Measurements from ENCODE around the gene CCDC51. TPM values are rescaled to one million over a fixed set of nuclear protein-coding genes. Genes with fewer than 3 reads are reported as not detected.
"Not testable (repeated sequence)": the region's sequence is repeated elsewhere in the genome, so short reads cannot be mapped to it uniquely, and the experiment has no call there.

CCDC51 gene
- total and polyA plus RNA-seq, 9 of the 15 experiments (the other 6 are each of a cell fraction or from before 2014, with no cell fraction given): 6.5 to 18.6 (median 15.7) TPM

DNA sequence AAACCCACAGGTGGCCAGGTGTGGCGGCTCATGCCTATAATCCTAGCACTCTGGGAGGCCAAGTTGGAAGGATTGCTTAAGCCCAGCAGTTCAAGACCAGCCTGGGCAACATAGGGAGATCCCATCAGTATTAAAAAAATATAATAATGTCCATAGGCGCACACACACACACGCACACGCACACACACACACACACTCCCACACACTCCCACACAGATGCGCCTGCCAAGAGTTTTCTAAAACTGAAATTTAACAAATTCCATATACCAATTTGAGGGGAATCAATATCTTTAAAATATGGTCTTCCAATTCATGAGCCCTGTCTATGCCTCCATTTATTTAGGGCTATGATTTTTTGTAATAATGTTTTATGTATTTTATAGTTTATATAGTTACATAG is 47.0 kb upstream of the CCDC51 start:
- Histone ChIP-seq H3K36me3 (ENCODE audit: control insufficient read depth, insufficient read depth, low read length) (no peaks in the 10 kb centered on the region), H4K20me1 (replicated peaks; ENCODE audit: control insufficient read depth, insufficient read depth, low read length) (no peaks in the 10 kb centered on the region), H3K9me3 (replicated peaks; ENCODE audit: control insufficient read depth, insufficient read depth, low read depth, low read length) (no peaks in the 10 kb centered on the region), H3K4me2 (ENCODE audit: insufficient read depth, low read length) (no peak overlapping the region), H3K4me1 (replicated peaks in 1 of 2; ENCODE audit: control insufficient read depth in 2 of 2, insufficient read depth in 2 of 2, low read length in 2 of 2) (no peaks in the 10 kb centered on the region), H3K4me3 (no peak overlapping the region), H3K79me2 (ENCODE audit: control insufficient read depth, insufficient read depth, low read length) (no peaks in the 10 kb centered on the region), H3K9ac (ENCODE audit: insufficient read depth in 1 of 2, low read depth in 2 of 2, low read length in 2 of 2) (no peak overlapping the region), H2AFZ (ENCODE audit: low read depth, low read length) (no peak overlapping the region), H3K27me3 (ENCODE audit: control insufficient read depth in 2 of 2, insufficient read depth in 2 of 2, low read length in 2 of 2) (no peaks in the 10 kb centered on the region), H3K9me1 (ENCODE audit: control insufficient read depth, insufficient read depth, low read length) (no peaks in the 10 kb centered on the region), H3K27ac (ENCODE audit: extremely low read depth, low read depth, low read length) (no peak overlapping the region)
- ChIA-PET CTCF (ENCODE audit: low intra/inter-chr PET ratio) (no interaction called here), POLR2A (no interaction called here)
- FAIRE-seq (no peak), ATAC-seq (no peak), DNase-seq (ENCODE audit: extremely low read depth in 1 of 4, low spot score in 3 of 4) (no peak)
- BruUV-seq (replicated peaks): no TSS peak
- TF ChIP-seq EGR1 (conservative IDR thresholded peaks at IDR 0.05) (peak; percentile 58), SMAD2 (IDR thresholded peaks at IDR 0.05; ENCODE audit: low read depth, low read length) (no peak), ZNF79 (CRISPR knock-in tag; IDR thresholded peaks at IDR 0.05; ENCODE audit: low read depth) (no peak), PRPF4 (IDR thresholded peaks at IDR 0.05; ENCODE audit: insufficient read depth, low read depth, low read length, poor library complexity, severe bottlenecking) (no peak)
- TF ChIP-seq, protein P1, sequence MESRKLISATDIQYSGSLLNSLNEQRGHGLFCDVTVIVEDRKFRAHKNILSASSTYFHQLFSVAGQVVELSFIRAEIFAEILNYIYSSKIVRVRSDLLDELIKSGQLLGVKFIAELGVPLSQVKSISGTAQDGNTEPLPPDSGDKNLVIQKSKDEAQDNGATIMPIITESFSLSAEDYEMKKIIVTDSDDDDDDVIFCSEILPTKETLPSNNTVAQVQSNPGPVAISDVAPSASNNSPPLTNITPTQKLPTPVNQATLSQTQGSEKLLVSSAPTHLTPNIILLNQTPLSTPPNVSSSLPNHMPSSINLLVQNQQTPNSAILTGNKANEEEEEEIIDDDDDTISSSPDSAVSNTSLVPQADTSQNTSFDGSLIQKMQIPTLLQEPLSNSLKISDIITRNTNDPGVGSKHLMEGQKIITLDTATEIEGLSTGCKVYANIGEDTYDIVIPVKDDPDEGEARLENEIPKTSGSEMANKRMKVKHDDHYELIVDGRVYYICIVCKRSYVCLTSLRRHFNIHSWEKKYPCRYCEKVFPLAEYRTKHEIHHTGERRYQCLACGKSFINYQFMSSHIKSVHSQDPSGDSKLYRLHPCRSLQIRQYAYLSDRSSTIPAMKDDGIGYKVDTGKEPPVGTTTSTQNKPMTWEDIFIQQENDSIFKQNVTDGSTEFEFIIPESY (CRISPR knock-in tag; IDR thresholded peaks at IDR 0.05): peak; percentile 43; the same call in 1 of the 2 replicates
- intact Hi-C loops (cut with micrococcal nuclease): no loop called here
- in situ Hi-C loops (cut with MboI): no loop called here
- 54% methylated on average over 5 of the region's 5 CpGs for WGBS (ENCODE audit: insufficient coverage, low coverage, missing lambda C conversion rate)

DNA sequence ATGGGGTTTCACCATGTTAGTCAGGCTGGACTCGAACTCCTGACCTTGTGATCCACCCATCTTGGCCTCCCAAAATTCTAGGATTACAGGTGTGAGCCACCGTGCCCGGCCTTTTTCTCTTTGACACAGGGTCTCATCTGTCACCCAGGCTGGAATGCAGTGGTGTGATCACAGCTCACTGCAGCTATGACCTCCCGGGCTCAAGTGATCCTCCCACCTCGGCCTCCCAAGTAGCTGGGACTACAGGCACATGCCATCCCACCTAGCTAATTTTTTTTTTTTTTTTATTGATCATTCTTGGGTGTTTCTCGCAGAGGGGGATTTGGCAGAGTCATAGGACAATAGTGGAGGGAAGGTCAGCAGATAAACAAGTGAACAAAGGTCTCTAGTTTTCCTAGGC is 42.9 kb upstream of the CCDC51 start:
- H4K20me1 ChIP-seq (replicated peaks; ENCODE audit: control insufficient read depth, insufficient read depth, low read length); H2AFZ ChIP-seq (ENCODE audit: low read depth, low read length); DNase-seq (ENCODE audit: extremely low read depth in 1 of 4, low spot score in 3 of 4); ATAC-seq; H3K4me1 ChIP-seq (replicated peaks in 1 of 2; ENCODE audit: control insufficient read depth in 2 of 2, insufficient read depth in 2 of 2, low read length in 2 of 2); H3K27ac ChIP-seq (ENCODE audit: extremely low read depth, low read depth, low read length); intact Hi-C loops (cut with micrococcal nuclease); H3K9ac ChIP-seq (ENCODE audit: insufficient read depth in 1 of 2, low read depth in 2 of 2, low read length in 2 of 2); in situ Hi-C loops (cut with MboI); H3K79me2 ChIP-seq (ENCODE audit: control insufficient read depth, insufficient read depth, low read length); H3K4me3 ChIP-seq; H3K36me3 ChIP-seq (ENCODE audit: control insufficient read depth, insufficient read depth, low read length); CTCF ChIA-PET (ENCODE audit: low intra/inter-chr PET ratio); H3K9me3 ChIP-seq (replicated peaks; ENCODE audit: control insufficient read depth, insufficient read depth, low read depth, low read length); H3K9me1 ChIP-seq (ENCODE audit: control insufficient read depth, insufficient read depth, low read length); H3K4me2 ChIP-seq (ENCODE audit: insufficient read depth, low read length); BruUV-seq (replicated peaks); H3K27me3 ChIP-seq (ENCODE audit: control insufficient read depth in 2 of 2, insufficient read depth in 2 of 2, low read length in 2 of 2); FAIRE-seq: not testable (repeated sequence)
- WGBS (ENCODE audit: insufficient coverage, low coverage, missing lambda C conversion rate): 73% methylated on average over 4 of the region's 6 CpGs
- POLR2A ChIA-PET: interaction anchor here (0.6 to 0.9 kb wide), 3 partner anchors 11 to 638 kb away, joined by 3 read pairs; partner anchors contain the start of genes PFKFB4 and USP19

DNA sequence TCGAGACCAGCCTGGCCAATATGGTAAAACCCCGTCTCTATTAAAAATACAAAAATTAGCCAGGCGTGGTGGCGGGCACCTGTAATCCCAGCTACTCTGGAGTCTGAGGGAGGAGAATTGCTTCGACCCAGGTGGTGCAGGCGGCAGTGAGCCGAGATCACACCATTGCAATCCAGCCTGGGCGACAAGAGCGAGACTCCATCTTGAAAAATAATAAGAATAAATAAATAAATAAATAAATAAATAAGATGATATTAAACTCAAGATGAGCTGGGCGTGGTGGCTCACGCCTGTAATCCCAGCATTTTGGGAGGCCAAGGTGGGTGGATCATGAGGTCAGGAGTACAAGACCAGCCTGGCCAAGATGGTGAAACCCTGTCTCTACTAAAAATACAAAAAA is 41.0 kb upstream of the CCDC51 start:
- in situ Hi-C loops (cut with MboI); POLR2A ChIA-PET; FAIRE-seq; DNase-seq (ENCODE audit: extremely low read depth in 1 of 4, low spot score in 3 of 4); H3K9me3 ChIP-seq (replicated peaks; ENCODE audit: control insufficient read depth, insufficient read depth, low read depth, low read length); H3K4me1 ChIP-seq (replicated peaks in 1 of 2; ENCODE audit: control insufficient read depth in 2 of 2, insufficient read depth in 2 of 2, low read length in 2 of 2); ATAC-seq; intact Hi-C loops (cut with micrococcal nuclease); H3K4me3 ChIP-seq; H4K20me1 ChIP-seq (replicated peaks; ENCODE audit: control insufficient read depth, insufficient read depth, low read length); H2AFZ ChIP-seq (ENCODE audit: low read depth, low read length); H3K9me1 ChIP-seq (ENCODE audit: control insufficient read depth, insufficient read depth, low read length); H3K9ac ChIP-seq (ENCODE audit: insufficient read depth in 1 of 2, low read depth in 2 of 2, low read length in 2 of 2); H3K27me3 ChIP-seq (ENCODE audit: control insufficient read depth in 2 of 2, insufficient read depth in 2 of 2, low read length in 2 of 2); H3K27ac ChIP-seq (ENCODE audit: extremely low read depth, low read depth, low read length); H3K36me3 ChIP-seq (ENCODE audit: control insufficient read depth, insufficient read depth, low read length); H3K4me2 ChIP-seq (ENCODE audit: insufficient read depth, low read length); CTCF ChIA-PET (ENCODE audit: low intra/inter-chr PET ratio); BruUV-seq (replicated peaks); H3K79me2 ChIP-seq (ENCODE audit: control insufficient read depth, insufficient read depth, low read length): not testable (repeated sequence)
- 84% methylated on average over 11 of the region's 11 CpGs for WGBS (ENCODE audit: insufficient coverage, low coverage, missing lambda C conversion rate)

Measured in K562 (cell line).